K562 (cell line): Measurements from ENCODE around the gene DBNL. TPM values are rescaled to one million over a fixed set of nuclear protein-coding genes. Genes with fewer than 3 reads are reported as not detected.
A peak's percentile ranks its signal among the peaks of the same experiment; 100 is the strongest.

Experiments used
- ATAC-seq: fragments of 200-7000 bp; cut with Tn5 transposase; 3 replicates; pipeline ENCODE4 v1.9.1; 2020; ENCODE audit warnings: moderate library complexity
- BruUV-seq: library from RNA; stranded (reverse); fragments of 400-500 nt; replicated peaks from 2 replicates; lab custom pipeline; 2021; lab: Mats Ljungman, UMichigan
- CTCF ChIA-PET: fragments of 300-600 bp; formaldehyde crosslinking; extraction: SDS; loops from one replicate; lab custom pipeline; 2021; ENCODE audit warnings: low intra/inter-chr PET ratio; lab: Yijun Ruan, JAX
- POLR2A ChIA-PET: fragments of 300-600, 350-650 bp; sonication (Branson Sonifier 250); formaldehyde crosslinking; extraction: SDS; loops from one replicate; lab custom pipeline; 2021; ENCODE audit warnings: antibody characterized with exemption, inconsistent platforms; lab: Yijun Ruan, JAX
- DNase-seq, 4 experiments: peaks; one replicate each; pipeline versions ENCODE4 v3.0.0 to v3.0.0-alpha.2; 2011 to 2018; ENCODE audit warnings: low spot score in 3 of 4, mixed read lengths in 3 of 4; ENCODE audit errors: extremely low read depth in 1 of 4
- FAIRE-seq: peaks from 2 replicates; lab custom pipeline; 2011; peaks lifted over from hg19 to GRCh38; lab: Jason Lieb, UNC
- H2AFZ ChIP-seq: 2 replicates; pipeline ENCODE4 v1.6.0; 2011; ENCODE audit warnings: low read depth, low read length, control low read depth, inconsistent platforms
- H3K27ac ChIP-seq: fragments of 200-600 bp; 3 replicates; pipeline ENCODE4 v1.8.0; 2011; ENCODE audit warnings: low read depth, mild to moderate bottlenecking, control low read depth, inconsistent platforms, low read length, moderate library complexity, mixed read lengths; ENCODE audit errors: extremely low read depth
- H3K27me3 ChIP-seq, 2 experiments: fragments of 300-600 bp in 1 of 2; 2 replicates in 1 of 2; 3 replicates in 1 of 2; pipeline versions ENCODE4 v1.6.0 to v1.8.0; 2011; ENCODE audit warnings: inconsistent platforms in 2 of 2, low read length in 2 of 2, mild to moderate bottlenecking in 1 of 2, mixed read lengths in 1 of 2, moderate library complexity in 1 of 2; ENCODE audit not compliant: control insufficient read depth in 2 of 2, insufficient read depth in 2 of 2
- H3K36me3 ChIP-seq: fragments of 300-600 bp; 3 replicates; pipeline ENCODE4 v1.8.0; 2011; ENCODE audit warnings: mild to moderate bottlenecking, low read length, inconsistent platforms; ENCODE audit not compliant: control insufficient read depth, insufficient read depth
- H3K4me1 ChIP-seq, 2 experiments: fragments of 200-600 bp in 1 of 2; replicated peaks in 1 of 2; 2 replicates in 1 of 2; 3 replicates in 1 of 2; pipeline versions ENCODE4 v1.5.1 to v1.8.0; 2011; ENCODE audit warnings: inconsistent platforms in 2 of 2, low read length in 2 of 2, mild to moderate bottlenecking in 1 of 2, mixed read lengths in 1 of 2, moderate library complexity in 1 of 2; ENCODE audit not compliant: control insufficient read depth in 2 of 2, insufficient read depth in 2 of 2
- H3K4me2 ChIP-seq: 2 replicates; pipeline ENCODE4 v1.6.1; 2011; ENCODE audit warnings: low read length, control low read depth, inconsistent platforms, mixed read lengths; ENCODE audit not compliant: insufficient read depth
- H3K4me3 ChIP-seq: fragments of 200-600 bp; sonication (generic), shearing (Covaris generic); 2 replicates; pipeline ENCODE4 v1.5.1; 2016; ENCODE audit warnings: control low read depth, inconsistent platforms
- H3K79me2 ChIP-seq: fragments of 200-600 bp; 3 replicates; pipeline ENCODE4 v1.8.0; 2011; ENCODE audit warnings: low read length, inconsistent platforms; ENCODE audit not compliant: control insufficient read depth, insufficient read depth
- H3K9ac ChIP-seq, 2 experiments: 2 replicates each; pipeline versions ENCODE4 v1.6.0 to v1.6.1; 2011; ENCODE audit warnings: low read depth in 2 of 2, low read length in 2 of 2, control low read depth in 1 of 2, inconsistent platforms in 1 of 2, mild to moderate bottlenecking in 1 of 2, mixed read lengths in 1 of 2; ENCODE audit not compliant: insufficient read depth in 1 of 2
- H3K9me1 ChIP-seq: one replicate; pipeline ENCODE4 v1.6.0; 2011; ENCODE audit warnings: inconsistent platforms, mild to moderate bottlenecking, low read length, moderate library complexity; ENCODE audit not compliant: control insufficient read depth, insufficient read depth
- H3K9me3 ChIP-seq: replicated peaks from 2 replicates; pipeline ENCODE4 v1.5.1; 2011; ENCODE audit warnings: low read depth, low read length, inconsistent platforms; ENCODE audit not compliant: control insufficient read depth, insufficient read depth
- H4K20me1 ChIP-seq: replicated peaks from 2 replicates; pipeline ENCODE4 v1.6.1; 2011; ENCODE audit warnings: low read length, inconsistent platforms, mixed read lengths; ENCODE audit not compliant: control insufficient read depth, insufficient read depth
- BCOR ChIP-seq: fragments of 450-650 bp; IDR thresholded peaks from 2 replicates; pipeline ENCODE4 v1.6.1; 2016
- BDP1 ChIP-seq: IDR thresholded peaks from 3 replicates; pipeline ENCODE4 v1.6.1; 2011; ENCODE audit not compliant: insufficient read length, insufficient read depth
- CREB3L1 ChIP-seq: fragments of 450-650 bp; IDR thresholded peaks from 2 replicates; pipeline ENCODE4 v1.6.1; 2014; ENCODE audit warnings: low read depth, mild to moderate bottlenecking, moderate library complexity, borderline replicate concordance
- ILF3 ChIP-seq: fragments of 450-650 bp; IDR thresholded peaks from 2 replicates; pipeline ENCODE4 v1.6.1; 2018; ENCODE audit warnings: antibody characterized with exemption, mild to moderate bottlenecking, moderate library complexity, borderline replicate concordance
- PRPF4 ChIP-seq: fragments of 200-400 bp; formaldehyde crosslinking; IDR thresholded peaks from one replicate; pipeline ENCODE4 v1.6.1; 2017; ENCODE audit warnings: low read length, low read depth, mild to moderate bottlenecking; ENCODE audit not compliant: insufficient read depth, poor library complexity, severe bottlenecking
- SMARCB1 ChIP-seq: IDR thresholded peaks from 2 replicates; pipeline ENCODE4 v1.6.1; 2011; ENCODE audit warnings: improper control_type of control experiment, low read depth; ENCODE audit not compliant: insufficient read length
- SMC3 ChIP-seq: conservative IDR thresholded peaks from 2 replicates; pipeline ENCODE4 v1.6.1; 2011; ENCODE audit warnings: low read depth, low read length, improper control_type of control experiment; ENCODE audit not compliant: insufficient read depth
- SNIP1 ChIP-seq: fragments of 450-650 bp; IDR thresholded peaks from 2 replicates; pipeline ENCODE4 v1.7.1; 2017; ENCODE audit warnings: low read depth, mild to moderate bottlenecking
- TEAD2 ChIP-seq: fragments of 450-650 bp; IDR thresholded peaks from 2 replicates; pipeline ENCODE4 v1.6.1; 2016; ENCODE audit warnings: missing genetic modification characterization, control low read depth, missing compliant biosample characterization
- ZBTB5 ChIP-seq: fragments of 450-650 bp; IDR thresholded peaks from 2 replicates; pipeline ENCODE4 v1.6.1; 2017; ENCODE audit warnings: antibody characterized with exemption
- ZKSCAN3 ChIP-seq: fragments of 250-450 bp; sonication (Bioruptor Pico); IDR thresholded peaks from 2 replicates; pipeline ENCODE4 v1.4.0; 2020
- ZNF609 ChIP-seq: sonication (generic); formaldehyde crosslinking; IDR thresholded peaks from 2 replicates; pipeline ENCODE4 v1.8.1; 2023; ENCODE audit warnings: missing genetic modification reagents, mild to moderate bottlenecking, borderline replicate concordance
- WGBS: fragments of 100-300 bp; shearing (Covaris generic); methylation state at CpG from one replicate; pipeline ENCODE4 v1.1.6; 2016; ENCODE audit warnings: low coverage, mixed read lengths; ENCODE audit not compliant: insufficient coverage; ENCODE audit errors: missing lambda C conversion rate; 5-methylcytosine and 5-hydroxymethylcytosine counted together
- in situ Hi-C: fragments of 300-500 bp; cut with MboI; formaldehyde crosslinking; loops from 4 replicates; pipeline ENCODE4 v1.15.0; 2018; ENCODE audit warnings: inconsistent platforms, mixed read lengths
- intact Hi-C: fragments of 100-400 bp; cut with micrococcal nuclease; formaldehyde crosslinking; loops from 2 replicates; pipeline ENCODE4 v1.14.2; 2022
- polyA plus RNA-seq, 8 experiments: library from polyadenylated mRNA; depleted of rRNA in 4 of 8; stranded (reverse) in 5 of 8; unstranded in 3 of 8; fragments of >200 nt; fragmentation: Nextera tagmentation in 2 of 8; fragmentation: Illumina TruSeq in 1 of 8; extraction: Ambion mirVana in 2 of 8; extraction: Trizol in 1 of 8; gene quantifications; 2 replicates each; pipeline versions ENCODE4 v1.2.1 to v1.2.3, GENCODE V29; 2011 to 2014; ENCODE audit warnings: inconsistent platforms in 1 of 8, missing spikeins in 1 of 8
- total RNA-seq, 7 experiments: library from RNA; depleted of rRNA in 6 of 7; stranded (reverse); fragments of >200 nt in 6 of 7; fragmentation: Illumina TruSeq in 2 of 7; extraction: Trizol in 2 of 7; gene quantifications; 2 replicates each; pipeline versions ENCODE4 v1.2.1 to v1.2.3, GENCODE V29; 2011 to 2021; ENCODE audit warnings: low replicate concordance in 1 of 7

Gene DBNL
- total and polyA plus RNA-seq, 9 of the 15 experiments (the other 6 are each of a cell fraction or from before 2014, with no cell fraction given) = 1.9 to 65.1 (median 38.9) TPM

- H3K4me1 ChIP-seq = peaks cover 0 to 31% of the 10 kb centered on the region in 2 experiments; a peak in 4 of 5 replicates
- no peak overlapping the region for H2AFZ ChIP-seq
- POLR2A ChIA-PET = interaction anchor here (0.6 to 1.0 kb wide), 5 partner anchors 9 to 103 kb away, joined by 3 to 4 read pairs (median 3); no protein-coding TSS in a partner anchor
- 0 out of 2 replicates have a peak, but pooled peaks cover 4% of the 10 kb centered on the region for H4K20me1 ChIP-seq
- ATAC-seq (no peak), DNase-seq (no peak), FAIRE-seq (no peak)
- BruUV-seq = no TSS peak
- H3K27ac ChIP-seq = no peak overlapping the region
- peaks cover 17 to 33% of the 10 kb centered on the region in 2 experiments; a peak in 4 of 5 replicates for H3K27me3 ChIP-seq
- CTCF ChIA-PET = no interaction called here
- H3K9me1 ChIP-seq = no peaks in the 10 kb centered on the region
- no peaks in the 10 kb centered on the region for H3K79me2 ChIP-seq
- WGBS = 21% methylated on average over 14 of the region's 14 CpGs
- intact Hi-C loops = no loop called here
- H3K9me3 ChIP-seq = no peaks in the 10 kb centered on the region
- no peaks in the 10 kb centered on the region for H3K36me3 ChIP-seq
- no peak overlapping the region for H3K4me2 ChIP-seq
- in situ Hi-C loops = no loop called here
- H3K4me3 ChIP-seq = no peak overlapping the region
- TF ChIP-seq SNIP1 (no peak), SMC3 (no peak), BDP1 (no peak), TEAD2 (tag) (no peak), SMARCB1 (no peak), ZKSCAN3 (CRISPR knock-in tag) (no peak), BCOR (no peak), ZNF609 (CRISPR knock-in tag) (no peak), ILF3 (no peak), ZBTB5 (no peak), PRPF4 (no peak), CREB3L1 (no peak)
- TF ChIP-seq, all 486 proteins: peak for 0
- peak overlapping the region in 1 of 2 experiments; percentile 35; a peak in 2 of 4 replicates for H3K9ac ChIP-seq
Measured at GRCh38 chr7:44101966-44102845, 57.7 kb downstream of the DBNL start.
